ENCODE results near the gene RIC1. TPM values are rescaled to one million over a fixed set of nuclear protein-coding genes. Genes with fewer than 3 reads are reported as not detected.

Gene RIC1
- total and polyA plus RNA-seq, 2 experiments from 2014 or later, result 9.7 to 33.7 TPM

- Histone ChIP-seq H3K36me3 (no peaks in the 10 kb centered on the region), H3K9me3 (ENCODE audit: low read depth) (no peaks in the 10 kb centered on the region), H3K27me3 (no peaks in the 10 kb centered on the region), H3K4me3 (peak overlapping the region; percentile 80), H3K4me1 (ENCODE audit: low read depth) (peaks cover 7% of the 10 kb centered on the region), H3K27ac (no peak overlapping the region)
- DNase-seq (ENCODE audit: low read depth in 1 of 2, low spot score in 1 of 2), result peak in 1 of 2 donors; percentile 32
- TF ChIP-seq CTCF (IDR thresholded peaks at IDR 0.05; ENCODE audit: low read depth, low read length), result no peak
Measured at GRCh38 chr9:5631026-5631425, 2.1 kb downstream of the RIC1 start.

GRCh38 chr9:5632540-5632939 is 3.6 kb downstream of the RIC1 start:
- Histone ChIP-seq H3K27me3 (no peaks in the 10 kb centered on the region), H3K27ac (no peak overlapping the region), H3K4me1 (ENCODE audit: low read depth) (no peaks in the 10 kb centered on the region), H3K4me3 (no peak overlapping the region), H3K9me3 (ENCODE audit: low read depth) (no peaks in the 10 kb centered on the region), H3K36me3 (no peaks in the 10 kb centered on the region)
- no peak for DNase-seq (ENCODE audit: low read depth in 1 of 2, low spot score in 1 of 2)
- no peak for TF ChIP-seq CTCF (IDR thresholded peaks at IDR 0.05; ENCODE audit: low read depth, low read length)

GRCh38 chr9:5633243-5633642 is 4.3 kb downstream of the RIC1 start:
- no peak for TF ChIP-seq CTCF (IDR thresholded peaks at IDR 0.05; ENCODE audit: low read depth, low read length)
- peak in 1 of 2 donors; percentile 59 for DNase-seq (ENCODE audit: low read depth in 1 of 2, low spot score in 1 of 2)
- H3K9me3 ChIP-seq (ENCODE audit: low read depth), result no peaks in the 10 kb centered on the region
- no peaks in the 10 kb centered on the region for H3K36me3 ChIP-seq
- no peaks in the 10 kb centered on the region for H3K27me3 ChIP-seq
- no peaks in the 10 kb centered on the region for H3K4me1 ChIP-seq (ENCODE audit: low read depth)
- no peak overlapping the region for H3K27ac ChIP-seq
- no peak overlapping the region for H3K4me3 ChIP-seq

- DNase-seq (ENCODE audit: low read depth in 1 of 2, low spot score in 1 of 2), result no peak
- TF ChIP-seq CTCF (IDR thresholded peaks at IDR 0.05; ENCODE audit: low read depth, low read length), result no peak
- H3K36me3 ChIP-seq, result no peaks in the 10 kb centered on the region
- no peak overlapping the region for H3K4me3 ChIP-seq
- no peaks in the 10 kb centered on the region for H3K4me1 ChIP-seq (ENCODE audit: low read depth)
- H3K27ac ChIP-seq, result no peak overlapping the region
- H3K9me3 ChIP-seq (ENCODE audit: low read depth), result no peaks in the 10 kb centered on the region
- H3K27me3 ChIP-seq, result no peaks in the 10 kb centered on the region
Measured at GRCh38 chr9:5635390-5635789, 6.5 kb downstream of the RIC1 start.

GRCh38 chr9:5639816-5640215 is 10.9 kb downstream of the RIC1 start:
- H3K4me1 ChIP-seq (ENCODE audit: low read depth), result no peaks in the 10 kb centered on the region
- no peaks in the 10 kb centered on the region for H3K9me3 ChIP-seq (ENCODE audit: low read depth)
- no peak overlapping the region for H3K27ac ChIP-seq
- no peak for DNase-seq (ENCODE audit: low read depth in 1 of 2, low spot score in 1 of 2)
- H3K36me3 ChIP-seq, result no peaks in the 10 kb centered on the region
- no peak for TF ChIP-seq CTCF (IDR thresholded peaks at IDR 0.05; ENCODE audit: low read depth, low read length)
- no peak overlapping the region for H3K4me3 ChIP-seq
- no peaks in the 10 kb centered on the region for H3K27me3 ChIP-seq

- H3K36me3 ChIP-seq, result no peaks in the 10 kb centered on the region
- H3K27ac ChIP-seq, result no peak overlapping the region
- no peaks in the 10 kb centered on the region for H3K27me3 ChIP-seq
- H3K4me1 ChIP-seq (ENCODE audit: low read depth), result no peaks in the 10 kb centered on the region
- no peak for DNase-seq (ENCODE audit: low read depth in 1 of 2, low spot score in 1 of 2)
- no peaks in the 10 kb centered on the region for H3K9me3 ChIP-seq (ENCODE audit: low read depth)
- no peak overlapping the region for H3K4me3 ChIP-seq
- TF ChIP-seq CTCF (IDR thresholded peaks at IDR 0.05; ENCODE audit: low read depth, low read length), result no peak
Measured at GRCh38 chr9:5642170-5642569, 13.3 kb downstream of the RIC1 start.

Measured in cardiac muscle cell (in vitro differentiated cells and primary cell).